K562 (cell line): ENCODE measurements around the gene EFCAB12. TPM values are rescaled to one million over a fixed set of nuclear protein-coding genes. Genes with fewer than 3 reads are reported as not detected.

Source experiments
- ATAC-seq: fragments of 200-7000 bp; cut with Tn5 transposase; 3 replicates; pipeline ENCODE4 v1.9.1; 2020; ENCODE audit warnings: moderate library complexity
- BruUV-seq: library from RNA; stranded (reverse); fragments of 400-500 nt; replicated peaks from 2 replicates; lab custom pipeline; 2021; lab: Mats Ljungman, UMichigan
- CTCF ChIA-PET: fragments of 300-600 bp; formaldehyde crosslinking; extraction: SDS; loops from one replicate; lab custom pipeline; 2021; ENCODE audit warnings: low intra/inter-chr PET ratio; lab: Yijun Ruan, JAX
- POLR2A ChIA-PET: fragments of 300-600, 350-650 bp; sonication (Branson Sonifier 250); formaldehyde crosslinking; extraction: SDS; loops from one replicate; lab custom pipeline; 2021; ENCODE audit warnings: antibody characterized with exemption, inconsistent platforms; lab: Yijun Ruan, JAX
- DNase-seq, 4 experiments: peaks; one replicate each; pipeline versions ENCODE4 v3.0.0 to v3.0.0-alpha.2; 2011 to 2018; ENCODE audit warnings: low spot score in 3 of 4, mixed read lengths in 3 of 4; ENCODE audit errors: extremely low read depth in 1 of 4
- FAIRE-seq: peaks from 2 replicates; lab custom pipeline; 2011; peaks lifted over from hg19 to GRCh38; lab: Jason Lieb, UNC
- H2AFZ ChIP-seq: 2 replicates; pipeline ENCODE4 v1.6.0; 2011; ENCODE audit warnings: low read depth, low read length, control low read depth, inconsistent platforms
- H3K27ac ChIP-seq: fragments of 200-600 bp; 3 replicates; pipeline ENCODE4 v1.8.0; 2011; ENCODE audit warnings: low read depth, mild to moderate bottlenecking, control low read depth, inconsistent platforms, low read length, moderate library complexity, mixed read lengths; ENCODE audit errors: extremely low read depth
- H3K27me3 ChIP-seq, 2 experiments: fragments of 300-600 bp in 1 of 2; 2 replicates in 1 of 2; 3 replicates in 1 of 2; pipeline versions ENCODE4 v1.6.0 to v1.8.0; 2011; ENCODE audit warnings: inconsistent platforms in 2 of 2, low read length in 2 of 2, mild to moderate bottlenecking in 1 of 2, mixed read lengths in 1 of 2, moderate library complexity in 1 of 2; ENCODE audit not compliant: control insufficient read depth in 2 of 2, insufficient read depth in 2 of 2
- H3K36me3 ChIP-seq: fragments of 300-600 bp; 3 replicates; pipeline ENCODE4 v1.8.0; 2011; ENCODE audit warnings: mild to moderate bottlenecking, low read length, inconsistent platforms; ENCODE audit not compliant: control insufficient read depth, insufficient read depth
- H3K4me1 ChIP-seq, 2 experiments: fragments of 200-600 bp in 1 of 2; replicated peaks in 1 of 2; 2 replicates in 1 of 2; 3 replicates in 1 of 2; pipeline versions ENCODE4 v1.5.1 to v1.8.0; 2011; ENCODE audit warnings: inconsistent platforms in 2 of 2, low read length in 2 of 2, mild to moderate bottlenecking in 1 of 2, mixed read lengths in 1 of 2, moderate library complexity in 1 of 2; ENCODE audit not compliant: control insufficient read depth in 2 of 2, insufficient read depth in 2 of 2
- H3K4me2 ChIP-seq: 2 replicates; pipeline ENCODE4 v1.6.1; 2011; ENCODE audit warnings: low read length, control low read depth, inconsistent platforms, mixed read lengths; ENCODE audit not compliant: insufficient read depth
- H3K4me3 ChIP-seq: fragments of 200-600 bp; sonication (generic), shearing (Covaris generic); 2 replicates; pipeline ENCODE4 v1.5.1; 2016; ENCODE audit warnings: control low read depth, inconsistent platforms
- H3K79me2 ChIP-seq: fragments of 200-600 bp; 3 replicates; pipeline ENCODE4 v1.8.0; 2011; ENCODE audit warnings: low read length, inconsistent platforms; ENCODE audit not compliant: control insufficient read depth, insufficient read depth
- H3K9ac ChIP-seq, 2 experiments: 2 replicates each; pipeline versions ENCODE4 v1.6.0 to v1.6.1; 2011; ENCODE audit warnings: low read depth in 2 of 2, low read length in 2 of 2, control low read depth in 1 of 2, inconsistent platforms in 1 of 2, mild to moderate bottlenecking in 1 of 2, mixed read lengths in 1 of 2; ENCODE audit not compliant: insufficient read depth in 1 of 2
- H3K9me1 ChIP-seq: one replicate; pipeline ENCODE4 v1.6.0; 2011; ENCODE audit warnings: inconsistent platforms, mild to moderate bottlenecking, low read length, moderate library complexity; ENCODE audit not compliant: control insufficient read depth, insufficient read depth
- H3K9me3 ChIP-seq: replicated peaks from 2 replicates; pipeline ENCODE4 v1.5.1; 2011; ENCODE audit warnings: low read depth, low read length, inconsistent platforms; ENCODE audit not compliant: control insufficient read depth, insufficient read depth
- H4K20me1 ChIP-seq: replicated peaks from 2 replicates; pipeline ENCODE4 v1.6.1; 2011; ENCODE audit warnings: low read length, inconsistent platforms, mixed read lengths; ENCODE audit not compliant: control insufficient read depth, insufficient read depth
- ADNP ChIP-seq: fragments of 200-800 bp; sonication (Bioruptor generic); IDR thresholded peaks from 2 replicates; pipeline ENCODE4 v1.6.1; 2016; ENCODE audit warnings: missing genetic modification characterization, missing compliant biosample characterization
- BCOR ChIP-seq: fragments of 450-650 bp; IDR thresholded peaks from 2 replicates; pipeline ENCODE4 v1.6.1; 2016
- ESRRA ChIP-seq: fragments of 450-650 bp; IDR thresholded peaks from 2 replicates; pipeline ENCODE4 v1.6.1; 2014; ENCODE audit warnings: low read depth, mild to moderate bottlenecking, moderate library complexity, borderline replicate concordance
- KDM1A ChIP-seq, 2 experiments: fragments of 450-650 bp; IDR thresholded peaks; 2 replicates each; pipeline ENCODE4 v1.6.1; 2016; ENCODE audit warnings: mild to moderate bottlenecking in 2 of 2
- POLR3A ChIP-seq: IDR thresholded peaks from 2 replicates; pipeline ENCODE4 v1.6.1; 2011; ENCODE audit warnings: borderline replicate concordance, mild to moderate bottlenecking, moderate library complexity; ENCODE audit not compliant: insufficient read length, insufficient read depth; ENCODE audit errors: extremely low read depth
- RBM25 ChIP-seq: fragments of 200-400 bp; formaldehyde crosslinking; IDR thresholded peaks from 2 replicates; pipeline ENCODE4 v1.6.1; 2018; ENCODE audit warnings: low read length, low read depth, moderate library complexity; ENCODE audit not compliant: severe bottlenecking
- RCOR1 ChIP-seq, 2 experiments: IDR thresholded peaks; 2 replicates each; pipeline ENCODE4 v1.6.1; 2012; ENCODE audit warnings: low read depth in 2 of 2, low read length in 2 of 2, borderline replicate concordance in 1 of 2, improper control_type of control experiment in 1 of 2
- WGBS: fragments of 100-300 bp; shearing (Covaris generic); methylation state at CpG from one replicate; pipeline ENCODE4 v1.1.6; 2016; ENCODE audit warnings: low coverage, mixed read lengths; ENCODE audit not compliant: insufficient coverage; ENCODE audit errors: missing lambda C conversion rate; 5-methylcytosine and 5-hydroxymethylcytosine counted together
- in situ Hi-C: fragments of 300-500 bp; cut with MboI; formaldehyde crosslinking; loops from 4 replicates; pipeline ENCODE4 v1.15.0; 2018; ENCODE audit warnings: inconsistent platforms, mixed read lengths
- intact Hi-C: fragments of 100-400 bp; cut with micrococcal nuclease; formaldehyde crosslinking; loops from 2 replicates; pipeline ENCODE4 v1.14.2; 2022
- polyA plus RNA-seq, 8 experiments: library from polyadenylated mRNA; depleted of rRNA in 4 of 8; stranded (reverse) in 5 of 8; unstranded in 3 of 8; fragments of >200 nt; fragmentation: Nextera tagmentation in 2 of 8; fragmentation: Illumina TruSeq in 1 of 8; extraction: Ambion mirVana in 2 of 8; extraction: Trizol in 1 of 8; gene quantifications; 2 replicates each; pipeline versions ENCODE4 v1.2.1 to v1.2.3, GENCODE V29; 2011 to 2014; ENCODE audit warnings: inconsistent platforms in 1 of 8, missing spikeins in 1 of 8
- total RNA-seq, 7 experiments: library from RNA; depleted of rRNA in 6 of 7; stranded (reverse); fragments of >200 nt in 6 of 7; fragmentation: Illumina TruSeq in 2 of 7; extraction: Trizol in 2 of 7; gene quantifications; 2 replicates each; pipeline versions ENCODE4 v1.2.1 to v1.2.3, GENCODE V29; 2011 to 2021; ENCODE audit warnings: low replicate concordance in 1 of 7
- TF ChIP-seq, protein P1 (sequence below): fragments of 450-650 bp; formaldehyde crosslinking; IDR thresholded peaks from 2 replicates; pipeline ENCODE4 v1.4.0; 2022; ENCODE audit warnings: missing genetic modification characterization

Gene EFCAB12
- total and polyA plus RNA-seq, 9 of the 15 experiments (the other 6 are each of a cell fraction or from before 2014, with no cell fraction given), result 0.08 to 0.95 (median 0.56) TPM; not detected in 1

DNA sequence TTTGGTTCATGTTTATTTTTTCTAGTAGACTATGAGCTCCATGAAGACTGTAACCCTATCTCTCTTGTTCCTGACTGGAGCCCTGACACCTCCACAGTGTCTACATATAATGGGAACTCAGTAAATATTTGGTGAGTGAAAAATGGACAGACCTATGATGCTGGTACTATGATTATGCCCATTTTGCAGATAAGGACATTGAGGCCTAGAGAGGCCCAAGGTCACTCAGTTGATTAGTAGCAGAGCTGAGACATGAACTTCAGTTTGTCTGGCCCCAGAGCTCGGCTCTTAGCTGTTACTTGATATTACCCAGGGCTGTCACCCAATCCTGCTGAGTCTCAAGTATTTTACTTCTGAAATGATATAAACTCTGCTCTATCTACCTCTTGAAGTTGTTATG, 5.5 kb downstream of the EFCAB12 start:
- in situ Hi-C loops, result no loop called here
- Histone ChIP-seq H3K9ac (no peak overlapping the region), H3K4me2 (no peak overlapping the region), H4K20me1 (no peaks in the 10 kb centered on the region), H3K9me3 (no peaks in the 10 kb centered on the region), H3K79me2 (no peaks in the 10 kb centered on the region), H3K27me3 (no peaks in the 10 kb centered on the region), H3K4me3 (no peak overlapping the region), H3K27ac (no peak overlapping the region), H2AFZ (no peak overlapping the region), H3K9me1 (no peaks in the 10 kb centered on the region), H3K36me3 (no peaks in the 10 kb centered on the region), H3K4me1 (peaks cover 15 to 20% of the 10 kb centered on the region in 2 experiments; a peak in 4 of 5 replicates)
- no TSS peak for BruUV-seq
- TF ChIP-seq BCOR (peak; percentile 77), ESRRA (peak; percentile 43; the same call in 1 of the 2 replicates), RCOR1 (IDR thresholded peaks at IDR 0.05; ENCODE audit: borderline replicate concordance in 1 of 2, low read depth in 2 of 2, low read length in 2 of 2) (peak in 1 of 2 experiments; percentile 28; a peak in 1 of 4 replicates), POLR3A (no peak), KDM1A (IDR thresholded peaks at IDR 0.05) (peak; percentile 43 to 71; a peak in 3 of 4 replicates), RBM25 (peak; percentile 87), ADNP (peak; percentile 85)
- TF ChIP-seq, protein P1, sequence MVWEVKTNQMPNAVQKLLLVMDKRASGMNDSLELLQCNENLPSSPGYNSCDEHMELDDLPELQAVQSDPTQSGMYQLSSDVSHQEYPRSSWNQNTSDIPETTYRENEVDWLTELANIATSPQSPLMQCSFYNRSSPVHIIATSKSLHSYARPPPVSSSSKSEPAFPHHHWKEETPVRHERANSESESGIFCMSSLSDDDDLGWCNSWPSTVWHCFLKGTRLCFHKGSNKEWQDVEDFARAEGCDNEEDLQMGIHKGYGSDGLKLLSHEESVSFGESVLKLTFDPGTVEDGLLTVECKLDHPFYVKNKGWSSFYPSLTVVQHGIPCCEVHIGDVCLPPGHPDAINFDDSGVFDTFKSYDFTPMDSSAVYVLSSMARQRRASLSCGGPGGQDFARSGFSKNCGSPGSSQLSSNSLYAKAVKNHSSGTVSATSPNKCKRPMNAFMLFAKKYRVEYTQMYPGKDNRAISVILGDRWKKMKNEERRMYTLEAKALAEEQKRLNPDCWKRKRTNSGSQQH (CRISPR knock-in tag), result no peak
- FAIRE-seq, result no peak
- ATAC-seq, result no peak
- DNase-seq, result no peak
- intact Hi-C loops, result no loop called here
- ChIA-PET CTCF (no interaction called here), POLR2A (interaction anchor here (0.9 to 1.2 kb wide), 3 partner anchors 10 to 39 kb away, joined by 3 to 5 read pairs (median 4); partner anchors contain the start of genes IFT122 and MBD4)
- WGBS, result 38% methylated on average over 1 of the region's 1 CpG
